ENCODE data around the gene ADAM12.
"Not testable (repeated sequence)": the region's sequence is repeated elsewhere in the genome, so short reads cannot be mapped to it uniquely, and the experiment has no call there.

The ADAM12 gene

DNA sequence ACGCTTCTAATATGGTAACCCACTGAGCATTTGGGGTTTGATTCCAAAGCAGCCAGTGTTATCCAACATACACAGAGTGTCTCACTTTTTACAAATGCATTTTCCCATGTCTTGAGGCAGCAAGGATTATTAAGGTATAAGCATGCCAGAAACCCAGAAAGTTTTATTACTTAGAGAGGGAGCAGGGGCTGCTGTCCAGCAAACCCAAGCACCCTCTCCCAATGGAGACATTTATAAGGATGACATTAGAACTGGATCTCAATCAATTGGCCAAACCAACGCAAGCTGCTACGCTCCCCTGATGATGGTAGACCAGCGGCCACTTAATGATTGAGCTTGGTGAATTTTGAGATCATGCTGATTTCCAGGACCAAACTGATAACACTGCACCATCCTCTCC lies 315.7 kb downstream of the ADAM12 start:
- DNase-seq: no peak

DNA sequence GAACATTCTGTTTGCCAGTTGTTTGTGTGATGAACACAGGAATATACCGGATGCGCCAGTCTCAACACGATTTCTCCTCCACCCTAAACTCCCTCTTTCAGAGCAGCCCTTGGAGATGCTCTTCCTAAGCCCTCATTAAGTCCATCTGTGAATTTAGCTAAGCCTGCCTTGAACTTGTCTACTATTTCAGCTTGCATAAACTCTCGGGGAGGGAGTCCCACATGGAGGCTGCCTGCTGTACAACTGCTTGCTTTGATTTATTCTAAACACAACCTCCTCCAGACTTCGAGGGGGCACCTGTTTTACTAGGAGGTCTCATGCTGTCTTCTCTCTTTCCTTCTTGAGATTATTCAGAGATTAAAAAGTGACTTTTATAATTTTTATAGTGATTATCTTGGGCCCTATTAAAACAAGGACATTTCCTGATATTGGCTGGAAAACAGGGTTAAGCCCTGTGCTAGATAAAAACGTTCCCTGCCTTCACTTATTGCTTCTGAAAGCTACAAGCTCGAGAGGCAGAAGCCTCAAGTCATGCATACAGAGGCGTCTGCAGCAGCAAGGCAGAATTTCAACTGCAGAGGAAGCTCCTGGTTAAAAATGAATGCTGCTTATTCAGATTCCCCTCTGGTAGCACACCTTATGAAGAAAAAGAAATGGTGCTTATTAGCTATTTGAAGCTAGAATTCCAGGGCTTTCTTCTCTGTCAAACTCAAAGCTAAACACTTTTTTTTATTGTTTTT lies 317.6 kb downstream of the ADAM12 start:
- DNase-seq: no peak

DNA sequence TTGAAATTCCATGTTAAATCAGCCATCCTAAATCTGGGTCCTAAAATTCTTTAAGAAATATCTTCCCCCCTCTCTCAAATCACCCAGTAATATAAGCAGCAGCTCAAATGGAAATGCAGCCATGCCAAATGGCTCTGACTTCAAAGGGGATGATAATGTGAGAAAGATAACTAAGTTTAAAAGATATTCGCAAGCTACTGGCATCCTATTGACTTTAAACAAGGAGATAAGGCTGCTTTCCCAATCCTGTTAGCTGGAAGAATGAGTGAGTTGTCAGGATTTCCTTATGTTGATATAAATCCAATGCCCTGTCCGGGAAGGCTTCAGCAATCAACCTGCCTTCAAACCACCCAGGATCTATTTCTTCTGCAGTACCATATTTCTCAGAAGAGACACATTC lies 320.0 kb downstream of the ADAM12 start:
- no peak for DNase-seq

DNA sequence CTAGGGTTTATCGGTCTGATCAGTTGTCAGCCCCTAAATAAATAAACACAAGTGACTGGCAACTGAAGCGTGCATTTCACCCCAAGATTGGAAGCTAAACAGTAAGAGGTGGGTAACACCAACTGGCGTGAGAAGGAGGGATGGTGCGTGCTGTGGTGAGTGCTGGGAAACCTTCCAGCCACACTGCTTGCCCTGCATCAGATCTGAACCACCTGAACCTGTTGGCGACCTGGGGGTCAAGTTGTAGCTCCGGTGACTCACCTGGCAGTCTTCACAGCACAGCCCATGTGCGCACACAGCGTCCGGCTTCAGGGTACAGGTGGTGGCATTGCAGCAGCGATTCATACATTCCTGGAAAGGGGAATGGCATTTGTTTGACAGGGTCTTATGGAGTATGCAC lies 321.8 kb downstream of the ADAM12 start:
- no peak for DNase-seq

DNA sequence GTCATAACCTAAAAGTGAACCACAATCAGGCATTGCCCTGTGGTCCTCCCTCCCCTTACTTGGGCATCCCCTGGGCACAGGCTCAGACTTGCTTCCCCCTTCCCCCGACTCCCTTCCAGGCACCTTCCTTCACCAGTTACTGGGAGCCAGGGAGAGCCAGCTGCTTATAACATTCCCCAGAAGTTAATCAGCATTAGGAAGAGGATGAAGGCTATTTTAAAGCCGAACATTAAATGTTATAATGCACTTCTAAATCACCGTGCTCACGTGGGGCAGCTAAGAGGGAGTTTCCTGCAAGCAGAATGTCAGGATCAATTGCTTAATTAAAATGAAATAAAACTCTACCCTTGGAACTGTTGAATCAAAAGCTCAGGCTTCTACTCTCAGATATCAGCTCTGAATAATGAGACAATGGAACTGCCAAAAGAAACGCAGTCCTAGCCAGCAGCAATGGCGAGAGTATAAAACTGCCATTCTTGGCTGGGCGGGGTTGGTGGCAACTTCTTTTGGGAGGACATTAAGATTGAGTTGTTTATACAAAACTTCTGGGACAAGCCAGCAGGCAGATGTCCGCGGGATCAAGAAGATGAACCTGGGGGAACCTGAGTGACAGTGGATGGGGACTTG lies 322.4 kb downstream of the ADAM12 start:
- DNase-seq: no peak

DNA sequence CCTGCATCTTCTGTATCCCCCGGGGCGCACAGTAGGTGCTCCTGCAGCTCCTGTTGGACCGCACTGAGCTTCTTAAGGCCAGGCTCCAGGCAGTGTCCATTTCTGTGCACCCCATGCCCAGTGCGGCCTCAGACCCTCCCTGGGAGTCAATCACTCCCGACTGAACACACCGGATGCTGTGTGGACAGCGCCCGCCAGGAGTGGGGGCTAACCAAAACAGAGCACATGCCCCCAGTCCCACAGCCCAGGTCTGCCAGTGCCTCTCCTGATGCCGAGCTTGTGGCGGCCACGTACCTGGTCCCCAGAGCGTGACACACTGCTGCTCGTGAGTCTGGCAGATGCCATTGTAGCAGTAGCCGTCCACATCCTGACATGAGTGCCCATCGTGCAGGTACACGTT lies 323.8 kb downstream of the ADAM12 start:
- DNase-seq: no peak

DNA sequence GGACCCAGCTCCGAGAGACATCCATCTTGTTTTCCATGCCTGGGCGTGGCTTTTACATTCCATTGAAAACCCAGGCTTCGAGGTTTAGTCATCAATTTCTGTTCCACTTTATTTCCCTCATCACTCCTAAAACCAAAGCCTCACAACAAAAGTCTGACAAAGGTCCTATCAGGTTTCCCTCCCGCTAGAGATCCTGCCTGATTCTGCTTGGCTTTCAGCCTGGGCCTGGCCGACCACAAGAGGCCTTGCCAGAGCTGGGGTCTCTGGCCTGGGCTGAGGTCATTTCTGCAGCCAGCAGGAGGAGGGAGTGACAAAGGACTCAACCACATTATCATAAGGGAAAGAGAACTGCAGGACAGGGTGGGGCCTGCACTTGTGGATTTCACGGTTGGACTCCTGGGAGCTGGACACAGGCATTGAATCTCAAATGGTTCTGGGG lies 324.9 kb downstream of the ADAM12 start:
- DNase-seq: no peak

DNA sequence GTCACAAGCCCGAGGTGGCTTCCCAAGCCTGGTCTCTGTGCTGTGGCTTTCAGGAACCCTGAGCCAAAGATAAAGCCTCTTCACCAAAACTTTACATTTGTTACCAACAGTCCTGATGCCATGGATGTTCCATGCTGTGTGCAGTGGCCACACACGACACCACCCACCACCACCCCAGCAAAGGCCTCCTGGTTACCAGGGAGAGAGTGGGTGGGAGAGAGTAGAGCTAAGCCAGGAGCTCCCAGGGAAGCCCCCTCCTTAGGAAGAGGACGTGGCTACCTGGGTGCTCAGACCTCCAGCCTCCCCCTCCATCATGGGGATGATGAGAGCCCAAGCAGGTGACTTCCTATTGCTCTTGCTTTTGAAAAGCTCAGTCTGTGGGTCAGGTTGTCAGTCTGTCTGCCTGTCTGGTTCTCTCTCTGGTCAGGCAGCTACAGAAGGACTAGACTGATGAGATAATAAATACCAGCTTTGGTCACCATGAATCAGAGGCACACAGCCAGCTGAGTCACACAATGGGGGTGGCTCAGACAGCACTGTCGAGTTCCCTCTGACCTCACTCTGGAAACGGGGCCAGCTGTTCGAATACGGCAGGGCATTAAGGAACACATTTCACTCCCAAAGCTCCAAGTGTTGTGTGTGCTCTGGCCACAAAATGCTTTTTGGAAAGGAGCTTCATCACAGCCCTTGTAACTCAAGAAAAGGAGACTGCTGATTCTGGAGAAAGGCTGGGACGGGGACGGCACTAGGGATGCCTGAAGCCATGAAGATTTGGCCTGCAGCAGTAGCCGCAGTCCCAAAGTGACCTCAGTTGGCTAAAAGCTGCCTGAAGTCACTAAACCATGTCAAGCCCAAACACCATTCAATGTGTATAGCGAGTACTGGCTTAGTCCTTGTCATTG lies 325.9 kb downstream of the ADAM12 start:
- DNase-seq: no peak

DNA sequence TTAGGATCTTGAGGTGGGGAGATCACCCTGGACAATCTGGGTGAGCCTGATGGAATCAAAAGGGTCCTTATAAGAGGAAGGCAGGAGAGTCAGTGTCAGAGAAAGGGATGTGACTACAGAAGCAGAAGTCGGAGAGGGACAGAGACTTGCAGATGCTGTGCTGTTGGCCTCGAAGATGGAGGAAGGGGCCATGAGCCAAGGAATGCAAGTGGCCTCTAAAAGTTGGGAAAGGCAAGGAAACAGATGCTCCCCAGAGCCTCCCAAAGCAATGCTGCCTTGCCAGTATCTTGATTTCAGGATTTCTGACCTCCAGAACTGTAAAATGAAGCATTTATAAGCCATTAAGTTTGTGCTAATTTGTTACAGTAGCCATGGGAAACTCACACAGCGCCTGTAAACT lies 326.8 kb downstream of the ADAM12 start:
- DNase-seq: no peak

DNA sequence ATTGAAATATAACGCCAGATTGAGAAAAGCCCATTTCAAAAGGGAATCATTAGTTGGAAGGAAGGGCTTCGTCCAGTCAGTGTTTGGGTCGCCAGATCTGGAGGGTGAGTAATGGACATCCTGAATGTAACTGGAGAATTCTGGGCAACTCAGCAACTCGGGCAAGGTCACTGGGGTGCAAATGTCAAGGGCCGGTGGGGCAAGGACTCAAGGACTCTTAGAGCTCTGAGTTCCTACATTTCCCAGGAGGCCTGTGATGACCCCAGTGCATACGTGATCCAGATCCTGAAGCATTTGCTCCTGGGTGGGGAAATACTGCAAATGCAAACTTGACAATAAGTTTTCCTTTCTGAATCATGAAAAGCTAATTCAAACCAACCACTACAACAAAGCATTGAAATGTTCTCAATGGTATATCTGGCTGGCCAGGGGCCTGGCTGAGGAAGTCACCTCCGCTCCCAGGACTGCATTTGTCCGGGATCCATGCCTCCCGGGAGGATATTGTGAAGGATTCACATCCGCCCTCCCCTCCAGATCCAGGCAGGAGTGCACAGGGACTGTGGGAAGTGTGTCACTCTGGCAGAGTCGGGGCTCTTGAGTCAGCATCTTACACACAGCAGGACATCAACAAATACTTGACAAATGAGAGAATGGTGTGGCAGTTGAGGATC lies 327.9 kb downstream of the ADAM12 start:
- DNase-seq: no peak

DNA sequence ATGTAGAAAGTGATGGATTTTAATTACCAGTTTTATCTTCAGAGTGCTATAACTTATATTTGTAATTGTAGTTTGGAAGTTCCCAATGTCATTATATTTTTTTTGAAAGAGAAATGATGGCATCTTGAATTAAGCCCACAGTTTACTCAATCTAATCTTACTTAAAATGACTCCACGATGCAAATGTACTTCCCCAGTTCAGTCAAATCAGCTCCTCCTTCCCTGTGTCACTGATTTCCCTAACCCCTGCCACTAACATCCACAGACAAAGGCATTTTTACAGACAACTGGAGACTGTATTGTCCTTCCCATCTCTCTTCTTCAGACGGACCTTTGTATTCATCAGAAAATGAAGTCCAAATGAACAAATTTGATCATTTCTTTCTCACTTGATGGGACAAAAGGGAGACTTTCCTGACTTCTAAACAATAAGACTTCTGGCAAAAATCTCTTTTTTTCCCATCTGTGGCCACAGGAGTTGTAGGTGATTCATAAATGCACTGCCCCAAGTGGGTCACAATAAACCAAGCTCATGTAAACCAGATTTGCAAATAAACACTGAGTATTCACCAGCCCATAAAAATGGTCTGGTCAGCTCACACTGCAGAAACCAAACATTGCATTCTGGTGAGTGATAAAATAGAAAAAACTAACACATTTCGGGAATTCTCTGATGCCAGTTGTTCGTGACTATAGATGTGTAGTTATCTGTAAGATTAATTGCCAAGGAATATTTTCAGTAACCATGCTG lies 329.0 kb downstream of the ADAM12 start:
- no peak for DNase-seq

DNA sequence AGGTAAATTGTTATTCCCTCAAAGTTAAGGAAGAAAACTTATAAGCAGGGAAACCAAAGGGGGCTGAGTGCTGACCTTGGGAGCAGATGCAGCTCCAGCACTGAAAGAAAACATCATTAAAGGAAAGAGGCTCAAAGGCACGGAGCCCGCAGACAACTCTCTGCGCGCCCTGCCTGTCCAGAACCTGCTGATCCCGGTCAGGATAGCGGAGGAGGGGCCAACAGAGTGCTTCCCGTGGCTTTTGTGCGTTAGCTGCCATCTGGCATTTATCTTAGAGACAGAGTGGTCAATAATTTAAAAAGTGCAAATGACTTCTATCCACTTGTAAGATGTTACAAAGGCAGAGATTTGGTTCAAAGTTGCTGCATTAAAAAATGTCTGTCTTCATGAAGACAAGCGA lies 329.8 kb downstream of the ADAM12 start:
- DNase-seq: no peak

DNA sequence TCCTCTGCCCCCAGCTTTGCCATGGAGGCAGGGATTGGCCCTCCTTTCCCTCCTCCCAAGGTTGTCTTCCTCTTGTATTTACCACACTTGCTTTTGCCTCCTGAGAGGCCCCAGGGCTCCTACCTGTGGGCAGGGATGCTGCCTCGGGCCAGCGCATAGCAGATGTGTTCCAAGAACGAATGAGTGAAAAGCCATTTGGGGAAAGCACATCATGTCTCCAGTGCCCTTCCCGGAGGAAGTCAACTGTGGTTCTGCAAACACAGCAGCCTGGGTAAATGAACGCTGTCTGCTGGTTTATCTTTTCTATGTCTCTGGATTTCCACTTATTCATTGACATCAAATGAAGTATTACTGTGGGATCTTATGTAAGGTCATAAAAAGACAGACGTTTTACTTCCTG lies 330.2 kb downstream of the ADAM12 start:
- DNase-seq: no peak

DNA sequence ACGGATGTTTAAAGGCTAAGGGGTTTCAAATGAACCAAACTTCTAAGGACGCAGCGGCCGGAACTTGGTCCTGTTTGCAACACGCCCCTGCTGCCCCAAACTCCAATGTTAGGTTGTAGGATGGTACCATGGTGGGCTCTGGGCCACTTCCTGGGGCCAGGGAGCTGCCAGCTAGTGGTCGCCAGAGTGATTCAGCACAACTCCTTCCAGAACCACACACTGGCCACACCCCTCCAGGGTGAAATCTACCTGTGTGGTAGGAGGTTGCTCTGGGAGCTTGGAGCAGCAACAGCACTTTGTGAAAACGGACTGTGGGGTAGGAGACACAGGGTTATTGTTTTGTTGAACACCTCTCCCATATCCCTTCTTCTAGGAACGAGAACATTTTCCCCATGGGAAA lies 330.8 kb downstream of the ADAM12 start:
- no peak for DNase-seq

DNA sequence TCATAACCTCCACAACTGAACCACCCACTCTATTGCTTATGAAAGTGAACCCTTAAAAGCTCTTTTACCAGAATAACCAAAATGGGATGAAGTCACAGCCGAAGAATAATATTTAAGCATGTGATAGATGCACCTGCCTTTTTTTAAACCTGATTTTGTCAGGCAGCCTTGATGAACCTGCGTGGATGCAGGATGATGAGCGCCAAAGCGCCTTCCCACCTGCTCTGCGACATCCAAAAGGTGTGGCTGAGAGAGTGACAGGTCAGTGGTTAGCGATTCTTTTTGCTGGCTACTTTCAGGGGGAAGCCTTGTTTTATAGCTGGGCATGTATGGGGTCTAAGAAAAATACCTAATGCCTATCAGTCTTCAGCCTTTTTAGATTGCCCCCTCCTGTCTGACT lies 334.1 kb downstream of the ADAM12 start:
- no peak for DNase-seq

DNA sequence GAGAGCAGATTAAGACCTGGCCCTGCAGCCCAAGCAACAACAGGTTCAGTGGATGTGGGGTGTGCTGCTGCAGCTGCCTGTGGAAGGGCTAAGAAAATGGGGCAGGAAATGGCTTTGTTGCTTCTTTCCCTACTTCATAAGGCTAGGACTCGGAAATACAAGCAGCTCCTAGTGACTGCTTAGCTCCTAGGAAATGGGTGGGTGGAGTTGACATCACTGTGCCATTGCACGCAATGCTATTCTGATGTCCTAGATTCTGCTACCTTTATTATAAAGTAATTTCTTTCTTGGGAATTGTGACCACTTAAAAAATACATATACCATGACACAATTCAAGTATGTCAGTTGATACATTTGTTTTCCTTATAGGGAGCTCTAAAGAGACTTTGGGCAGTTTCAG lies 336.1 kb downstream of the ADAM12 start:
- DNase-seq: no peak

DNA sequence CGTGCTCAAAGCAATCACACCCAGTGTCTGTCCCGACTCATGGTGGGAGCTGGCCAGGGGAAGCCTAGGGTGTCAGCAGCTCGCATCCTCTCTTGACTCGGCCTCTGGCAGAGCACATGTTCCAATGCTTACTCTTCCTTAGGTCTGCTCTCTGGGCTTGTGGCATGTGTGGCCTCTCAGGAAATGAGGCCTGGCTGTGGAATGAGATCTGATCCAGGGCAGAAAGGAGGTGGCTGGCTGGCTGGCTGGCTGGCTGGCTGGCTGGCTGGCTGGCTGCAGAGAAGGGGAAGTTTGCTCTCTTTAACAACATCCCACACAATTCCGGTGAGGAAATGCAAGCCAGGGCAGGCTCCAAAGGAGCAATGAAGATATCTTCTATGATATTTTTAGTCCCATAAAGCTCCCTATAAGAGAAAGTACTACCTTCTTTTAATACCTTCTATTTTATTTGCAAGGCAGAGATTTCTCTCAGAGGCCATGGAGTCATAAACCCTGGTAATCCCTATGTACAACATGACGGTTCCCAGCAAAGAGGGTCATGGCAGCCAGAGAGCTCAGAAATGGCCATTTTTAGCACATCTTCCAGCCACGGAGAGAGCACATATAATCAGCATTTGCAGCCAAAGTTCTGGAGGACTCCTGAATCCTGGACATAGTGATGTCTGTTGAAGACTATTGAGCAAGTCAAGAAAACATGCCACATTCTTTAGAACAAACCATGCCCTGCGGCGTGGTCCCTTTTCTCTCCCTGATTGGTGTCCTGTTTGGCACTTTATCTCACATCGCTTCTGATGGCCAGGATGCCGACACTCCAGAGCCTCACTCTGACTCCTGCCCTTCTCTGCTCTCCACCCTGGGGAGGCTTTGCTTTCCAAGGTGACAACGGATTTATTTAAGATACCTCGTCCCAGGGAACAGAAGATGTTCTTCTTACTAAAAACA lies 338.2 kb downstream of the ADAM12 start:
- no peak for DNase-seq

DNA sequence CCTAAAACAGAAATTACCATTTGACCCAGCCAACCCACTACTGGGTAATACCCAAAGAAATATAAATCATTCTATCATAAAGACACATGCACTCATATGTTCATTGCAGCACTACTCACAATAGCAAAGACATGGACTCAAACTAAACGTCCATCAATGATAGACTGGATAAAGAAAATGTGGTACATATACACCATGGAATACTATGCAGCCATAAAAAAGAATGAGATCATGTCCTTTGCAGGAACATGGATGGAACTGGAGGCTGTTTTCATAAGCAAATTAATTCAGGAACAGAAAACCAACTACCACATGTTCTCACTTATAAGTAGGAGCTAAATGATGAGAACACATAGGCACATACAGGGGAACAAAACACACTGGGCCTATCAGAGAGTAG lies 340.5 kb downstream of the ADAM12 start:
- DNase-seq: not testable (repeated sequence)

DNA sequence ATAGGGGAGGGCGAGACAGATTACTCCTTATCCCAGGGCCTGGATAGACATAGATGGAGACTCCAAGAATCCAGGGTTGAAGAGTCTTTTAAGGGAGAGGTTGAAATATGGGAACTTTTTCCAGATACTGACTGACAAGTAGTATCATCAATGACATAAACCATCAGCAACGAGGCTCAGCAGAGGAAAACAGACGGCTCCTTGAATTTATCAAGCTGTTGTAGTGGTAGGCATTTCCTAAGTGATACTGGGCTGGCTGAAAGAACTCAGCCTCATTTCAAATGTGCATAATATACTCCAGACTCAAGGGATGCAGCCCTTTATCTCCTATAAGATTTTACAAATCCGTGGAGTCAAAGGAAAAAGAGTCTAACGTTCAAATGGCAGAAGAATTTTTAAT lies 341.4 kb downstream of the ADAM12 start:
- no peak for DNase-seq

DNA sequence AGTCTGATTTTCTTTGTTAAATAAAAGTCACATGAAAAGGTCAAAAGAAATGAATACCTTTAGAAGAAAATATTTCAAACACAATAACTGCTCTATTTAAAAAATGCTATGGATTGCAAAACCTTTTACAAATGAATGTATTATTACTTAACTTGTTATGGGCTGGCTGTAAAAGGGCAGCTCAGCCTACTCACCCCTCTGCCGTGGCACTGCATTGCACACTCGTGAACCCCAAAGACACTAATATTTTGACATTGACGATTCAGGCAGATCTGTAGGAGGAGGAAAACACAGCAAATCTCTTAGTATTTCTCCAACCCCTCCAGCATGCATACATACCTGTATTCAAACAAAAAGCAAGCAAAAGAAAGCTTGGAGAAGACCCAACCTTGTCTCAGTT lies 342.4 kb downstream of the ADAM12 start:
- DNase-seq: no peak

DNA sequence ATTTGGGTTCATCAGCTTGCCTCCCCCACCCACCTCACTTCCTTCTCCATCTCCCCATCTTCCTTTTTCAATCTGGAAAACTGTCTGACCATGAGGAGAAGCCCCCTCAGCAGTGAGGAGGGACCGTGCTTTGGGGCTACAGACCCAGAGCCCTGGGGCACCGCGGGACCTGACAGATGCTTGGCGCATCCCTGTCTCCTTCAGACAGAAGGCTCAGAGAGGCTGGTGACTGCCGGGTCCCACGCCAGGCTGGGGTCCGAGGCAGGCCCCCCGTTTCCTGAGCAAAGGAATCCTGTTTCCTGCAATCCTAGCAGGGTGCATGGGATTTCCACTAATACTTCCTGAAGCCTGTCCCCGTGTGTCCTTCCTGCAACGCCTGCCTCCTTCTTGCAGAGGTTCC lies 344.9 kb downstream of the ADAM12 start:
- no peak for DNase-seq
